Testis (tissue), 2 donors: Measurements from ENCODE around the gene POLR1G.

ENCODE experiments used
- POLR2A ChIP-seq: fragments of 450-650 bp; IDR thresholded peaks from one replicate; pipeline ENCODE4 v1.6.1; 2017; ENCODE audit warnings: antibody characterized with exemption, mild to moderate bottlenecking, moderate library complexity
- TF ChIP-seq, protein P1 (sequence below), 3 experiments: fragments of 450-650 bp in 2 of 3; fragments of 200-600 bp in 1 of 3; sonication (generic) in 1 of 3; IDR thresholded peaks; one replicate each; pipeline ENCODE4 v1.5.1; 2016 to 2019; ENCODE audit warnings: antibody characterized with exemption in 3 of 3, mild to moderate bottlenecking in 2 of 3, moderate library complexity in 1 of 3

DNA sequence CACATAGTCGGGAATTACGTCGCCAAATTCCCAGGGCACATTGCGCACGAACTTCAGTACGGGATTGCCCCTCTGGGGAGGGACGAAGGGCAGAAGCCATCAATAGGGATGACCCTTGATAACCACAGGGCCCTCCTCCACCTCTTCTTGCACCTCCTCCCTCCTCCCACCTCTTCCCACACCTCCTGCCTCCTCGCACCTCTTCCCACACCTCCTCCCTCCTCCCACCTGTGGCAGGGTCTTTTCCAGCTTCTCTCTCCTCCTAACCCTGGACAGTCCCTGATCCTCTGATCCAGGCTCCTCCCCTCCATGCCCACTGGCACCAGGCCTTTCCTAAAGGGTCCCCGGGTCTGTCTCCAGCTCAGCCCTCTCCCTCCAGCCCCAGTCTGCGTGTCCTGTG is 13.9 kb downstream of the POLR1G start:
- TF ChIP-seq, protein P1, sequence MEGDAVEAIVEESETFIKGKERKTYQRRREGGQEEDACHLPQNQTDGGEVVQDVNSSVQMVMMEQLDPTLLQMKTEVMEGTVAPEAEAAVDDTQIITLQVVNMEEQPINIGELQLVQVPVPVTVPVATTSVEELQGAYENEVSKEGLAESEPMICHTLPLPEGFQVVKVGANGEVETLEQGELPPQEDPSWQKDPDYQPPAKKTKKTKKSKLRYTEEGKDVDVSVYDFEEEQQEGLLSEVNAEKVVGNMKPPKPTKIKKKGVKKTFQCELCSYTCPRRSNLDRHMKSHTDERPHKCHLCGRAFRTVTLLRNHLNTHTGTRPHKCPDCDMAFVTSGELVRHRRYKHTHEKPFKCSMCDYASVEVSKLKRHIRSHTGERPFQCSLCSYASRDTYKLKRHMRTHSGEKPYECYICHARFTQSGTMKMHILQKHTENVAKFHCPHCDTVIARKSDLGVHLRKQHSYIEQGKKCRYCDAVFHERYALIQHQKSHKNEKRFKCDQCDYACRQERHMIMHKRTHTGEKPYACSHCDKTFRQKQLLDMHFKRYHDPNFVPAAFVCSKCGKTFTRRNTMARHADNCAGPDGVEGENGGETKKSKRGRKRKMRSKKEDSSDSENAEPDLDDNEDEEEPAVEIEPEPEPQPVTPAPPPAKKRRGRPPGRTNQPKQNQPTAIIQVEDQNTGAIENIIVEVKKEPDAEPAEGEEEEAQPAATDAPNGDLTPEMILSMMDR (IDR thresholded peaks at IDR 0.05) = no peak
- no peak for TF ChIP-seq POLR2A
